ENCODE data around the gene EIF4E2.

Gene EIF4E2

DNA sequence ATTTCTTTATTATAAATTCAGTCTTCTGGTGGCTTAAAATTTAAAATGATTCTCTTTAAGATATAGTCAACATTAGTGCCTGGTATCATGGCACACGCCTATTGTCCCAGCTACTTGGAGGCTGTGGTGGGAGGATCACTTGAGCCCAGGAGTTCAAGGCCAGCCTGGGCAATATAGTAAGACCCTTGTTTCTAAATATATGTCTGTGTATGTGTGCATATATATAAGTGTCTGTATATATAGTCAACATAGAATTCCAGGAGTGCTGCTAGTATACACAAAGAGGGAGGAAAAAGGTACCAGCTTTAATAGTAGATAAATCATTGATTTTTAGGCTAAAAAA is 24.9 kb downstream of the EIF4E2 start:
- no peak for DNase-seq (ENCODE audit: insufficient read length)
- TF ChIP-seq POLR2AphosphoS5 (IDR thresholded peaks at IDR 0.05; ENCODE audit: low read depth, low read length) (no peak), POLR2A (IDR thresholded peaks at IDR 0.05; ENCODE audit: low read depth, low read length) (no peak)
- no peak for FAIRE-seq

DNA sequence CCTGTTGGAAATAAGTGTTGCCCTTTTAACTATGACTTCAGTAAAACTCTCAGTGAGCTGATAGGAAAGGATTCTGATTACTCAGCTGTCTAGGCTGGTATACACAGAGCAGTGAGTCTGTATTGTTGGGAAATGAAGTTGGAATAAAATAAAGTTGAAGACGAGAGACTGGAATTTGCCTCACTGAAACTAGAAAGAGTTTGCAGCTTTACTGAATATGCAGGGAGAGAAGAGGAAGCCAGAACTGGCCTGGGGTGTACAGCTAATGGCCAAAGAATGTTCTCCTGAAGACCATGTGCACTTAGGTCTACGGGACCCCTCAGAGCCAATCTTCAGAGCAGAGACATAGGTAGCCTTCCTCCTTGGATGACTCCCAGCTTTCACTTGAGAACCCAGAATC is 26.5 kb downstream of the EIF4E2 start:
- TF ChIP-seq POLR2A (IDR thresholded peaks at IDR 0.05; ENCODE audit: low read depth, low read length) (no peak), TAF1 (IDR thresholded peaks at IDR 0.05; ENCODE audit: borderline replicate concordance, low read depth, low read length) (no peak), POLR2AphosphoS5 (IDR thresholded peaks at IDR 0.05; ENCODE audit: low read depth, low read length) (no peak)
- DNase-seq (ENCODE audit: insufficient read length) (no peak), FAIRE-seq (no peak)

DNA sequence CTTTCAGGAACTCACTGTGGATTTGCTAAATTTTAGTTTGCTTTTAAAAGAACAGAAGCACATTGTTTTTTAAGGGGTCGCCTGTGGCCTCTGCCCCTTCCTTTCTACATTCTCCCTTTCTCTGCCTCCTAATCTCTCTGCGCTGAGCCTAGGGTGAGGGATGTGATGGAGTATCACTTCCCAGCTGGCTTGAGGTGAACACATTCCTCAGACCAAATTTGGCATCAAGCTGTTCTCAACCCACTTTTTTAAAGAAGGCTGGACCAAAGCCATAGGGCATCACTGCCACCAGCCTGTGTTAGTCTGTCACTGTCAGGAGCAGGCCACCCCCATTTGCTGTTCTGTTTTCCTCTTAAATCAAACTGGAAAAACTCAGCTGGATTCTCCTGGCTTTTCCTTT is 27.4 kb downstream of the EIF4E2 start:
- DNase-seq (ENCODE audit: insufficient read length) (no peak), FAIRE-seq (no peak)
- TF ChIP-seq POLR2AphosphoS5 (IDR thresholded peaks at IDR 0.05; ENCODE audit: low read depth, low read length) (no peak), TAF1 (IDR thresholded peaks at IDR 0.05; ENCODE audit: borderline replicate concordance, low read depth, low read length) (no peak), POLR2A (IDR thresholded peaks at IDR 0.05; ENCODE audit: low read depth, low read length) (no peak)

DNA sequence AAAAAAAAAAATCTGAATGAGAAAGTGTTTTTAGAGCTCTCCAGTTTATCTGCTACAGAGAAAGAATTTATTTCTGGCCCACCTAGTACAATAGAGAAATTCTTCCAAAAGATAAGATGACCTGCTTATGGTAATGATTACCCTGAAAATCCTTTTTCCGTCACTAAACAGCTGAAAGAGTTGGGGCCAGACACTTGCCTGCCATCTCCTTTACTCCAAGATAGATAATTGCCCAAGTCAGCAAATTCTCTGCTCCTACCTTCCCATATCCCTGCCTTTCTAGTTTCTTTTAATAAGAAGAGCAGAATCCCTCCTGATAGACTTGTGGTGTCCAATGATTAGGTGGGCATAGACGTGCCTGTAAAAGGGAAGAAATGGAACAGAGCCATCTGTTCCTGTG is 28.1 kb downstream of the EIF4E2 start:
- FAIRE-seq: no peak
- no peak for TF ChIP-seq TAF1 (IDR thresholded peaks at IDR 0.05; ENCODE audit: borderline replicate concordance, low read depth, low read length)
- TF ChIP-seq POLR2A (IDR thresholded peaks at IDR 0.05; ENCODE audit: low read depth, low read length): no peak
- TF ChIP-seq POLR2AphosphoS5 (IDR thresholded peaks at IDR 0.05; ENCODE audit: low read depth, low read length): no peak
- DNase-seq (ENCODE audit: insufficient read length): no peak

DNA sequence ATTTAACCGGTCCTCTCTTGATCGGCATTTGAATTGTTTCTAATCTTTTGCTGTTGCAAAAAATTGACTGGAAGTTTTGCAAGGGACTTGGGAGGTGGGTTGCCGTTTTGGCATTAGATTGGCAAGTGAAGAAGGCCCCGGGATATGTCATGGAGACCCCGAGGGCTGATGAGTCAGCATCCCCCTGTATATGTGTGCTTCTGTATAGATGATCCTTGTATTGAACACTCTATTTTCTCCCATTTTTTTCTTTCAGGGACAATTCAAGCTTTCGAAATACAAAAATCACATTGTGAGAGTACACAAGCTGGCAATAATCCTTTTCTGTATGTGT is 30.1 kb downstream of the EIF4E2 start:
- FAIRE-seq: no peak
- no peak for TF ChIP-seq TAF1 (IDR thresholded peaks at IDR 0.05; ENCODE audit: borderline replicate concordance, low read depth, low read length)
- no peak for TF ChIP-seq POLR2A (IDR thresholded peaks at IDR 0.05; ENCODE audit: low read depth, low read length)
- TF ChIP-seq POLR2AphosphoS5 (IDR thresholded peaks at IDR 0.05; ENCODE audit: low read depth, low read length): no peak
- no peak for DNase-seq (ENCODE audit: insufficient read length)

DNA sequence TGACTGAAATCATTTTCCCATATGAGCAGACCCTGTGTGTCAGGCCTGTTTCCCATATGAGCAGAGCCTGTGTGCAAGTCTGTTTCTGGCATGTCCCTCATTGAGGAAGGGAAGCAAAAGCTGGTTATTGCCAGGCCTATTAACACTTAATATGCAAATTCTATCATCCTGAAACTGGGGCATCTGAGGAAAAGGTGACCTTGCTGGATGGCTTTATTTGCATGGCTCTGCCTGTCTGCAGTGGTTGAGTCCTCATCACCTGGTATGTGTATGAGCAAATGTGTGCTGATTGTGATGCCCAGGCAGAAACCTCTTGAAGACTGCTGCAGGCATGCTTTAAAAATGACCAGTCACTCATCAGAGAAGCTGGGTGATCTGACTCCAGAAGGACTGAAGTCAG is 31.2 kb downstream of the EIF4E2 start:
- TF ChIP-seq POLR2A (IDR thresholded peaks at IDR 0.05; ENCODE audit: low read depth, low read length): no peak
- no peak for TF ChIP-seq POLR2AphosphoS5 (IDR thresholded peaks at IDR 0.05; ENCODE audit: low read depth, low read length)
- no peak for TF ChIP-seq TAF1 (IDR thresholded peaks at IDR 0.05; ENCODE audit: borderline replicate concordance, low read depth, low read length)
- FAIRE-seq (no peak), DNase-seq (ENCODE audit: insufficient read length) (no peak)

DNA sequence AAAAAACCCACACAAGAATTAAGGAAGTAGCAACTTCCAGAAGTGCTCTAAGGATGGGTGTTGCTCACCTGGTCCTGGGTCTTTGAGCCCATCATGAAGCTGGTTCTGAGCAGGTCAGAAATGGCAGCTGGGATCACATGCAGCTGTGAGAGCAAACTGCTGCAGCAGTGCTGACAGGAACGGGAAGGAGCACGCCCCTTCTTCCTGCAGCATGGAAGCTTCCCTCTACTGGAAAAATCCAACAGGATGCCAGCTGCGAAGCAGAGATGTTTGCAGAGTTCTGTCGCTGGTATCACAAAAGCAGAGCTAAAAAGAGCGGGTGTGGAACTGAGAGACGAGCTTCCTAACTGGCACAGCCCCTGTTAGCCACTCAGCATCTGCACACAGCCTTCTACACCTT is 33.7 kb downstream of the EIF4E2 start:
- DNase-seq (ENCODE audit: insufficient read length): no peak
- TF ChIP-seq TAF1 (IDR thresholded peaks at IDR 0.05; ENCODE audit: borderline replicate concordance, low read depth, low read length): no peak
- no peak for TF ChIP-seq POLR2AphosphoS5 (IDR thresholded peaks at IDR 0.05; ENCODE audit: low read depth, low read length)
- no peak for TF ChIP-seq POLR2A (IDR thresholded peaks at IDR 0.05; ENCODE audit: low read depth, low read length)
- FAIRE-seq: no peak

DNA sequence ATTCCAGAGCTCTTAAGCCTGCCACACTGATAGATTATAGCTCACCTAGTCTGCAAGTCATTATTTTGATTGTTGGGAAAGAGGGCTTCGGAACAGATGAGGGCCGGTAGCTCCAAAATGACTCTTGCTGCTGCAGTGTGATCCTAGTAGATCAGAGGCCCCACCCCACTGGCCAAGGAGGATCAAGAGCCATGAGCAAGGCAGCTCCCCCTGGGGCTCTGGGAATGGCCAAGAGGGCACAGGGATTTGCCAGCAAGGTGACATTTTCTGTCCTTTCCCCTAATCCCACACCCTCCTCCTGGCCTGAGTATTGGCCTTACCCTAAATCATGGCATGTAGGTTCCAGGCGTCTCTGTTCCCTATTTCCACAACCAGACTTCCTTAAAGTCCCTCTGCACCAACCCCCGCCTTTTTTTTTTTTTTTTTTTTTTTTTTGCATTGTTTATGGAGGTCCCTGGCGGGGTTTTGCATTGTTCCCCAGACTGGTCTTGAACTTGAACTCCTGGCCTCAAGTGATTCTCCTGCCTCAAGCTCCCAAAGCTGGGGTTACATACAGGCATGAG is 36.5 kb downstream of the EIF4E2 start:
- DNase-seq (ENCODE audit: insufficient read length) (no peak), FAIRE-seq (no peak)
- TF ChIP-seq POLR2AphosphoS5 (IDR thresholded peaks at IDR 0.05; ENCODE audit: low read depth, low read length): no peak
- no peak for TF ChIP-seq TAF1 (IDR thresholded peaks at IDR 0.05; ENCODE audit: borderline replicate concordance, low read depth, low read length)
- no peak for TF ChIP-seq POLR2A (IDR thresholded peaks at IDR 0.05; ENCODE audit: low read depth, low read length)

DNA sequence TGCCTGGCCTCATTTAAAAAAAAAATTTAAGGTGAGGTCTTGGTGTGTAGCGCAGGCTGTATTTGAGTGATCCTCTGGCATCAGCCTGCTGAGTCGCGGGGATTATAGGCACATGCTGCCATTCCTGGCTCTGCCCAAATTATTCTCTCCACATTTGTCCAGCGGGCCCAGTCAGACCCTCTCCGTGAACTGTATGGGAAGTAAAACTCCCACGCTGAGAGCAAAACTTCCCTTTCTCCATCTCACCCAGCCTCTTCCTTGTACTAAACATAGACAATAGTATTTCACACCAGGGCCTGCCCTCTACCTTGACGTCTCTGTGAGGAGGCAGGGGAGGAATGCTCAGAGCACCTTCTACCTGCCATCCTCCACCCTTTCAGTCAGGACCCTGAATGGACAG is 37.0 kb downstream of the EIF4E2 start:
- DNase-seq (ENCODE audit: insufficient read length): no peak
- FAIRE-seq: no peak
- TF ChIP-seq TAF1 (IDR thresholded peaks at IDR 0.05; ENCODE audit: borderline replicate concordance, low read depth, low read length): no peak
- no peak for TF ChIP-seq POLR2AphosphoS5 (IDR thresholded peaks at IDR 0.05; ENCODE audit: low read depth, low read length)
- no peak for TF ChIP-seq POLR2A (IDR thresholded peaks at IDR 0.05; ENCODE audit: low read depth, low read length)

DNA sequence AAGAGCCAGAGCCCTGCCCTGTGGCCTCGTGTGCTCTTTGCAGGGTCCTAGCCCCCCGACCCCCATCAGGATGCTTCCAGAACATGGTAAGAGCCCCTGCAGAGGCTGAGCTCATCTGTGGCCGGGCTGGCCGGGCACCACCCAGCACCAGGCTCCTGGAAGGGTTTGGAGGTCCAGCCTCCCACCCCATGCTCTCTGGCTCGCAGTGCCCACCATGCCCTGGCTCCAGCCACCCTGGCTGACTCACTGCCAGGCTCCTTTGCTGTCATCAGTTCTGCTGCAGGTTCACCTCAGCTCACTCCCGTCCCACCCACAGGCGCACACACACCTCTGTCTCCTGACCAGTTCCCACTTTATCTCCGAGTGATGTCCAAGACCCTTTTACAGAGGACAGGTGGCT is 37.5 kb downstream of the EIF4E2 start:
- DNase-seq (ENCODE audit: insufficient read length): no peak
- TF ChIP-seq POLR2A (IDR thresholded peaks at IDR 0.05; ENCODE audit: low read depth, low read length) (no peak), POLR2AphosphoS5 (IDR thresholded peaks at IDR 0.05; ENCODE audit: low read depth, low read length) (no peak), TAF1 (IDR thresholded peaks at IDR 0.05; ENCODE audit: borderline replicate concordance, low read depth, low read length) (no peak)
- no peak for FAIRE-seq

DNA sequence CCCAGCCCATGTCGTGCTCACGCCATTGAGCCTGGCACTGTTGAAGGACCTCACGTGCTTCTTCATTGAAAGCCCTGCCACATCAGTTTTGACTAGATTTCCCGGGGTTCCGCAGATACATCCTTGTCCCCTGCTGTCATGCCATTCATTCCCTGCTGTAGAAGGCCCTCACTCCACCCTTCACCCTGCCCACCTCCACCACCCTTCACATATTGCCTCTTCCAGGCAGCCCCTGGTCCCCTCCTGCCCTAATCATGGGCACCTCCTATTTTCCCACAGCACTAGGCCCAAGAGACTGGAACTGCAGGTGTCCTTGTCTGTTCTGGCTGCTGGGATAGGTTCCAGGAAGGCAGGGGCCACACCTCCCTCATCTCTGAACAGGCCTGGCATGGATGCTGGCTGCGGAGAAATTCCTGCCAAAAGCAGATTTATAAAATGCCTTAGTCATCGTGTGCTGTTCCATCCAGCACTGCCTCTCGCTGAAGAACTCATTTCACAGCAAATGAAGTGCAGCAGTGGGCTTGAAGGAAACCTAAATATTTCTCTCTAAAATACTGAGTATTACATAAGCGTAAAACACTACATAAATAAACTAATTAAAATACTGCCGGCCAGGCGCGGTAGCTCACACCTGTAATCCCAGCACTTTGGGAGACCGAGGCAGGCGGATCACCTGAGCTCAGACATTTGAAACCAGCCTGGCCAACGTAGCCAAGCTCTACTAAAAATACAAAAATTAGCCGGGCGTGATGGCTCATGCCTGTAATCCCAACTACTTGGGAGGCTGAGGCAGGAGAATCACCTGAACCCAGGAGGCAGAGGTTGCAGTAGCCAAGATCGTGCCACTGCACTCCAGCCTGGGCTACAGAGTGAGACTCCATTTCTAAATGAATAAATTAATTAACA is 38.4 kb downstream of the EIF4E2 start:
- no peak for FAIRE-seq
- no peak for TF ChIP-seq TAF1 (IDR thresholded peaks at IDR 0.05; ENCODE audit: borderline replicate concordance, low read depth, low read length)
- TF ChIP-seq POLR2A (IDR thresholded peaks at IDR 0.05; ENCODE audit: low read depth, low read length): no peak
- TF ChIP-seq POLR2AphosphoS5 (IDR thresholded peaks at IDR 0.05; ENCODE audit: low read depth, low read length): no peak

DNA sequence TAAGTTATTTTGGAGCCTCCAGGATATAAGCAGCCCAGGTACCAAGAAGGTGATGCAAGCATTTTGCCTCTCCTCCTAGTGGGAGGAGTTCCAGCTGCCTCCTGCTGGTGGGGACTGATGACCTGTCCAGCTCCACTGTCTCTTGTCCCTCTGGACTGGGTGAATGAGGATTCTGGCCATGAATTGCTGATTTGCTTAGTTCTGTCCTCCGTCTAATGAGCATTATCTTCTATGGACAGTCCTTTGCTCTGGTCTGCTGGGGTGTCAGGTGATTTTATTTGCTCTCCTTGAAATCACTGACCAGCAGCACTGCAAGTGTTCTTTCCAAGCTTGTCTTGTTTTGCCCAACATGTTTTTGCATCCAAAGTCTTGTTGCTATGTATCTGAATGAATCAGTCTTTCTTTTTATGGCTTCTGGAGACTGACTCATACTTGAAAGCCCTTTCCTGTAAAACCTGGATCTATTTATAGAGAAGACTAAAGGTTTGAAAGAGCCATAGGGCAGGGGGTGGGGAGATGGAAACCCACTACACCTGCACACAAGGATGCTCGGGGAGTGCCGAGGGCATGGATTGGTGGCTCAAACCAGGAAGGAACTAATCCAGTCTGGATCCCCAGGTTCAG is 42.4 kb downstream of the EIF4E2 start:
- DNase-seq (ENCODE audit: insufficient read length): no peak
- no peak for TF ChIP-seq POLR2A (IDR thresholded peaks at IDR 0.05; ENCODE audit: low read depth, low read length)
- no peak for TF ChIP-seq POLR2AphosphoS5 (IDR thresholded peaks at IDR 0.05; ENCODE audit: low read depth, low read length)
- TF ChIP-seq TAF1 (IDR thresholded peaks at IDR 0.05; ENCODE audit: borderline replicate concordance, low read depth, low read length): no peak
- no peak for FAIRE-seq

More for the DNA sequence above, 38.4 kb downstream of the EIF4E2 start:
- no peak for DNase-seq (ENCODE audit: insufficient read length)
